LNCaP clone FGC (cell line): ENCODE measurements around the gene NME3.

Experiments used
- DNase-seq: peaks from one replicate; pipeline ENCODE4 v3.0.0-alpha.2; 2011; ENCODE audit warnings: low read depth
- H3K4me3 ChIP-seq: 2 replicates; pipeline ENCODE4 v1.5.1; 2011; ENCODE audit warnings: mild to moderate bottlenecking, low read depth, low read length, control low read depth
- TF ChIP-seq, protein P1 (sequence below): IDR thresholded peaks from 2 replicates; pipeline ENCODE4 v1.5.1; 2012; ENCODE audit warnings: mild to moderate bottlenecking; ENCODE audit not compliant: control insufficient read depth, insufficient read depth; ENCODE audit errors: extremely low read depth

The NME3 gene

DNA sequence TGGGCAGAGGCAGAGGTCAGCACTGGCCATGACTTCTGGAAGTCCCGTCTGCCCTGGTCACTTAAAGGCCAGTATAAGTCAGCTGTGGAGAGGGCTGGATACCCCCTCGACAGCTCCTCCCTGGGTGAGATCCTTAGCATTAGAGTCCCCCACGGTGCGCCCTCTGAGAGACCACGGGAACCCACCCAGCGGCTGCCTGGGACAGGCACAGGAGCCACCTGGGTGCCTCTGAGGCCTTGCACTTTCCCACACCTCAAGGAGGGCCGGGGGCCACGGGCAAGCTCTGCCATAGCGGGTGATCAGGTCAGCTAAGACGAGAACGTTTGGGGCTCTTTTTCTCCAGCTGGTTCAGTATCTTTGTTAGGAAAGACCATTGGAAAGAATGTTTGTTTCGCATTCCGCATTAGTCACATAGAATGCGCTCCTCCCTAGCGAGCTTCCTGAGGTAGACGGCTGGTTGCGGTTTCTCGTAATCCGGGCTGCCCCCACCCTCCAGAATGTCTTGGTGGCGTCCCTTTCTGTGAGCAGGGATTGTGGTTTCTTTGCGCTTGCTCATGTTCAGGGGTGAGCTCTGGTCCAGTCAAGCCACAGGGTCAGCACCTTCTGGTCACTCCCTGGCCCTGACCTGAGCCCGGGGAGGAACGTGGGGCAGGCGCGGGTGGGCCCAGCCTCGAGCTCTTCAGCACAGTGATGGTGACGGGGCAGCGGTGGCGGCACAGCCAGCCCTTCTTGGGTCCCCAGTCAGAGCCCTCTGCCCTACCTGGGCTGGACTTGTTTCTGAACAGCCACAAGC, 25.2 kb downstream of the NME3 start:
- TF ChIP-seq, protein P1, sequence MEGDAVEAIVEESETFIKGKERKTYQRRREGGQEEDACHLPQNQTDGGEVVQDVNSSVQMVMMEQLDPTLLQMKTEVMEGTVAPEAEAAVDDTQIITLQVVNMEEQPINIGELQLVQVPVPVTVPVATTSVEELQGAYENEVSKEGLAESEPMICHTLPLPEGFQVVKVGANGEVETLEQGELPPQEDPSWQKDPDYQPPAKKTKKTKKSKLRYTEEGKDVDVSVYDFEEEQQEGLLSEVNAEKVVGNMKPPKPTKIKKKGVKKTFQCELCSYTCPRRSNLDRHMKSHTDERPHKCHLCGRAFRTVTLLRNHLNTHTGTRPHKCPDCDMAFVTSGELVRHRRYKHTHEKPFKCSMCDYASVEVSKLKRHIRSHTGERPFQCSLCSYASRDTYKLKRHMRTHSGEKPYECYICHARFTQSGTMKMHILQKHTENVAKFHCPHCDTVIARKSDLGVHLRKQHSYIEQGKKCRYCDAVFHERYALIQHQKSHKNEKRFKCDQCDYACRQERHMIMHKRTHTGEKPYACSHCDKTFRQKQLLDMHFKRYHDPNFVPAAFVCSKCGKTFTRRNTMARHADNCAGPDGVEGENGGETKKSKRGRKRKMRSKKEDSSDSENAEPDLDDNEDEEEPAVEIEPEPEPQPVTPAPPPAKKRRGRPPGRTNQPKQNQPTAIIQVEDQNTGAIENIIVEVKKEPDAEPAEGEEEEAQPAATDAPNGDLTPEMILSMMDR: no peak
- H3K4me3 ChIP-seq: no peak overlapping the region
- no peak for DNase-seq

GRCh38 chr16:1745181-1745899, 26.0 kb downstream of the NME3 start:
- TF ChIP-seq, protein P1: no peak
- no peak overlapping the region for H3K4me3 ChIP-seq
- no peak for DNase-seq

DNA sequence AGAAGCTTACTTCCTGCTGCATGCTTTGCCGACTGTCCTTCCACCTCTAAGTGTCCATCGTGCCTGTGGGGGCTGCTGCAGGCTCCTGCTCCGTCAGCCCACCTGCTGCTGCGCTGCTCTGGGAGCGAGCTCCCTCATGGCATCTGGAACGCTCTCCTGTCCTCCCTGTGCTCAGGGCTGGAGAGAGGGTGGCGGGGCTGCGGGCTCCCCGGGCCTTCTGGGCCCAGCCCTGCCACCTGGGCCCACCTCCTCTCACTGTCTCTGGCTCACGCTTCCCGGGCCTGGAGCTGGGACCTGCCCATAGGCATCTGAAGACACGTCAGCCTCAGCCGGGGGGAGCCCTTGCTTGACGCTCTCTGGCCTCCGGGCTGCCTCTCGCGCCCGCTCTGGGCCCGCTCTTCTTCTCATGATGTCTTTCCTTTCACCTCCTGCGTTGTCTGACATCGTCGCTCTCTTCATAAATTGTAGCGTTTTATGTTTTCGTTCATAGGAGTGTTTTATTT, 27.0 kb downstream of the NME3 start:
- TF ChIP-seq, protein P1: no peak

GRCh38 chr16:1743376-1744337, 27.7 kb downstream of the NME3 start:
- DNase-seq: no peak
- TF ChIP-seq, protein P1: no peak
- H3K4me3 ChIP-seq: no peak overlapping the region

More for the DNA sequence above, 27.0 kb downstream of the NME3 start:
- no peak overlapping the region for H3K4me3 ChIP-seq
- no peak for DNase-seq

DNA sequence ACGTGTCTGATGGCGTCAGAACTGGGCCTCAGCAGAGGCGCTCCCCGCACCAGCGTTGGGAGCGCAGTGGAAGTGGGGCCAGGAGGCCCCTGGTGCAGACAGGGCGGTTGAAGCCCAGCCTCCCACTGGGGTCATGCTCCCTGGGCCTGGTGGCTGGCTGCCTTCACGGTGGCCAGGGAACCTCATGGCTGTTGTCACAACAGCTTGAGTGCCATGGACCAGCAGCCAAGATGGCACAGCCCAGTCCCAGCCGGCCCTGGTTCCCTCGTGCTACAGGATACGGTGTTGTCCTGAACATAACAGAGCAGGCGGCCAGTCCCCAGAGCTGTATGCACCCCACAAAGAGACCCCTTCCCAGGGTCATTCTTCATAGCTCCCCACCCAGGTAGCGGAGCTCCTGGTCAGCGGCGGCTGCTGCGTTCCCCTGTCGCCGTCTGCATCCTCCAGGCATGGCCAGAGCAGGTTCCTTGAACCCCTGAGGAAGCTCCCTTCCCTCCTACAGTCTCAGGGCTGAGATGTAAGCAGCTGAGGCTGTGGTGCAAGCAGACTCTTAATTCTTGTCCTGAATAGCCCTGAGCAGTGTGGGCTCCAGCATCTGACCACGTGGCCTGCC, 29.7 kb downstream of the NME3 start:
- DNase-seq: no peak
- TF ChIP-seq, protein P1: no peak
- H3K4me3 ChIP-seq: no peak overlapping the region
